Fibroblast of the aortic adventitia (primary cell): ENCODE results near the gene ATRIP. TPM values are rescaled to one million over a fixed set of nuclear protein-coding genes. Genes with fewer than 3 reads are reported as not detected.

Experiments
- DNase-seq: peaks from one replicate; pipeline ENCODE4 v3.0.0-alpha.2; 2010; ENCODE audit warnings: low read depth
- H3K4me3 ChIP-seq: 2 replicates; pipeline ENCODE4 v1.5.1; 2011; ENCODE audit warnings: low read depth, mild to moderate bottlenecking, control low read depth, low read length, moderate library complexity
- total RNA-seq: library from RNA; depleted of rRNA; stranded (reverse); fragments of >200 nt; gene quantifications from 2 replicates; pipeline ENCODE4 v1.2.3, GENCODE V29; 2012; ENCODE audit warnings: low replicate concordance
- TF ChIP-seq, protein P1 (sequence below): IDR thresholded peaks from 2 replicates; pipeline ENCODE4 v1.5.1; 2011; ENCODE audit warnings: mild to moderate bottlenecking, low read length, control low read depth, inconsistent platforms; ENCODE audit not compliant: insufficient read depth

Gene ATRIP
- total RNA-seq, 1 donor, result 14.5 TPM

DNA sequence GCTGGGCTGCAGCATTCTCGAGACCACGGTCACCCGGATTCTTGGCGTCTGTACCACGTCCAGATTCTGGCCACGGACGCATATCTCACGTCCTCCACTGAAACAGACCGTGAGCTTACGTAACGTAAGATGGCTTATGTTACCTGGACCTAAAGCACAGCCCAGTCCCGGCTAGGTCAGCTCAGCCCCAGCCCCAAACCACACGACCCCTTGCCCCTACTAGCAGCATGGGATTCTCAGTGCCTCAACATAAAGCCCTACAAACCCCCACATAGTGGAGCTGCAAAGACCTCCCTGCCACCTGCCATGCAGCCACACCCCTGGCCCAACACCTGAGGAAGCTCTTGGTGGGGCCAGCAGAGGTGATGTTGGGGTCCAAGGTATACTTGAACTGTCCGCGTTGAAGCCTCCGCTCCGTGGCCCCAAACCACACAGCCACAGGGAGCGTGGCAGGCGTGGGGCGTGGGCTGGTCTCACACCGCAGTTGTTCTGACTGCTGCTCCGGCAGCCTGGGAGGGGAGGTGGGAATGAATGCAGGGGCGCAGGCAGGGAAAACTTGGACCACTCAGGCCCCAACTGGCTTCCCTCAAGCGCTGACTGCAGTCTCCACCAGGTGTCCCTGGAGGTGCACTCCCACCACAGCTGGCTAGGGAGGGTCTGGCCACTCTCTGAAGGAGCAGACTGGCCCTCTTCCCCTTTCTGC, 31.1 kb upstream of the ATRIP start:
- H3K4me3 ChIP-seq, result no peak overlapping the region
- TF ChIP-seq, protein P1, sequence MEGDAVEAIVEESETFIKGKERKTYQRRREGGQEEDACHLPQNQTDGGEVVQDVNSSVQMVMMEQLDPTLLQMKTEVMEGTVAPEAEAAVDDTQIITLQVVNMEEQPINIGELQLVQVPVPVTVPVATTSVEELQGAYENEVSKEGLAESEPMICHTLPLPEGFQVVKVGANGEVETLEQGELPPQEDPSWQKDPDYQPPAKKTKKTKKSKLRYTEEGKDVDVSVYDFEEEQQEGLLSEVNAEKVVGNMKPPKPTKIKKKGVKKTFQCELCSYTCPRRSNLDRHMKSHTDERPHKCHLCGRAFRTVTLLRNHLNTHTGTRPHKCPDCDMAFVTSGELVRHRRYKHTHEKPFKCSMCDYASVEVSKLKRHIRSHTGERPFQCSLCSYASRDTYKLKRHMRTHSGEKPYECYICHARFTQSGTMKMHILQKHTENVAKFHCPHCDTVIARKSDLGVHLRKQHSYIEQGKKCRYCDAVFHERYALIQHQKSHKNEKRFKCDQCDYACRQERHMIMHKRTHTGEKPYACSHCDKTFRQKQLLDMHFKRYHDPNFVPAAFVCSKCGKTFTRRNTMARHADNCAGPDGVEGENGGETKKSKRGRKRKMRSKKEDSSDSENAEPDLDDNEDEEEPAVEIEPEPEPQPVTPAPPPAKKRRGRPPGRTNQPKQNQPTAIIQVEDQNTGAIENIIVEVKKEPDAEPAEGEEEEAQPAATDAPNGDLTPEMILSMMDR, result no peak
- no peak for DNase-seq

DNA sequence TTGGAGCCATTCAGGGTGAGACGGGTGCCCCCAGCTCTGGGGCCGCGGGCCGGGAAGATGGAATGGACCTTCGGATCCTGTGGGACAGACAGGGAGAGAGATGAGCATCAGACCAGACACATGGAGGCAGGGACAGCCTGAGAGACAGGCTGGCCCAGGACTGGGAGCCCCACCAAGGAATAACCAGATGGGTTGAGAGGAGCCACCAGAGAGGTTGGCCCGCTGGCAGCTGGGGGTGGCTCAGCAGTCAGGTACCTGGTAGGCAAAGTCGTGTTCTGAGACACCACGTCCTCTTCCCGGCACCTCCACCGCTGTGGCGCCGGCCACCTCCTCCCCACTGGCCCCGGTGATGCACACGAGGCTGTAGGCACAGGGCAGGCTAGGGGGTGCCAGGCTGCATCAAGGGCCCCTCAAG, 30.4 kb upstream of the ATRIP start:
- TF ChIP-seq, protein P1, result no peak
- DNase-seq, result no peak
- no peak overlapping the region for H3K4me3 ChIP-seq

DNA sequence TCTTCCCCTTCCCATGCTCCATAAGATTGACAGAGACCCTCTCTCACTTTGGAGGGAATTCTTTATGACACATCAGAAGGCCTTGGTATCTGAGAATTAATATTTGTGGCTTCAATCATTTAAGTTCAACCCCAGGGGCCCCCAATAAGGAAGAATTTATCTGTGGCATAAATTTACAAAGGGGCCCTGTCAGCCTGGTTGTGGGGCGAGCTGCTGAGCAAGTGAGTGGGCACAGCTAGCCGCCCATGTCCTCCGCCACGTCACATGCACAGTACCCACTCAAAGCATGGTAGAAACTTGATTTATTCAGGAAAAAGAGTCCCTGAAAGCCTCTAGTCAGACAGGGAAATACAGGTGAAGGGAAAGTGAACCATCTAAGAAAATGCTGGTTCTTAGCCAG, 30.0 kb upstream of the ATRIP start:
- TF ChIP-seq, protein P1, result no peak
- DNase-seq, result no peak

DNA sequence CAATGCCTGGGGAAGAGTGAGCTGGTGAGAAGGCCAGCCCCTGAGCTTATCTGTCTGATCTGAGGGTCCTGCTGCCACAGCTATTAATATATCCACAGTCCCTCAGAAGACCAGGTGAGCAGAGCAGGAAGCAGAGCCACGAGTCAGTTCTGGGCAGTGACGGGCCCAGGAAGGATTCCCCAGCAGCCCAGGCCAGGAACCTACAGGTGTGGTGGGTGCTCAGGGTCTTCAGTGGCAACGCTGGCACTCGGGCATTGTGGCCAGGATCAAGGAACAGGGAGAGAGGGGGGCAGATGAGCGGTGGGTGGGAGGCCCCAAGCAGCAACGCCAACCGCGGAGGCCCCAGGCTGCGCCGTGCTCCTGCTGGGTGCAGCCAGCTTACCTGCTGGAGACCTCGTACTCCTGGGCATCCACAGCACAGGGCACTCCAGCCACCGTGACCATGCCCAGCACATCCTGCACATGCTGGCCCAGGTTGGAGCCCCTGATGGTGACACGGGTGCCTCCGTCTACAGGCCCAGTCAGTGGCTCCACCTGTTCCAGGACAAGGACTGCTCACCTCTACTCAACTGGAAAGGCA, 28.9 kb upstream of the ATRIP start:
- TF ChIP-seq, protein P1, result no peak
- no peak overlapping the region for H3K4me3 ChIP-seq
- no peak for DNase-seq

More for the DNA sequence above, 30.0 kb upstream of the ATRIP start:
- H3K4me3 ChIP-seq, result no peak overlapping the region

DNA sequence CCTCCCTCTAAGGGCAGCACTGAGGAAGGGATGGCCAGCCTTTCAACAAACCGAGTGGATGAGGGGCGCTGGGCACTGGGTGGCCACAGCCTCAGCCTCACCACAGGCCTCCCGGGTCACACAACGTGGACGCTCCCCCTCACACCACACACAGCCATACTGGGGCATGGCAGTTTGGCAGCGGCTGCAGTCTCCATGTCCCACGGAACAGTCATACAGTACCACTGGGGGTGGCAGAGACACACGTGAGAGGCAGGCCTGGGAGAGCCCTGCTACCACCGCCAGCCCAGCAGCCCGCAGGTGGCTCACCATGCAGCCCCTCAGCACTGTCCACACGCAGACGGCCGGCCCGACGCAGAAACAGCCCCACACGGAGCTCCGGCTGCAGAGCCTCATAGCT, 28.4 kb upstream of the ATRIP start:
- TF ChIP-seq, protein P1, result no peak
- DNase-seq, result no peak
- H3K4me3 ChIP-seq, result no peak overlapping the region

DNA sequence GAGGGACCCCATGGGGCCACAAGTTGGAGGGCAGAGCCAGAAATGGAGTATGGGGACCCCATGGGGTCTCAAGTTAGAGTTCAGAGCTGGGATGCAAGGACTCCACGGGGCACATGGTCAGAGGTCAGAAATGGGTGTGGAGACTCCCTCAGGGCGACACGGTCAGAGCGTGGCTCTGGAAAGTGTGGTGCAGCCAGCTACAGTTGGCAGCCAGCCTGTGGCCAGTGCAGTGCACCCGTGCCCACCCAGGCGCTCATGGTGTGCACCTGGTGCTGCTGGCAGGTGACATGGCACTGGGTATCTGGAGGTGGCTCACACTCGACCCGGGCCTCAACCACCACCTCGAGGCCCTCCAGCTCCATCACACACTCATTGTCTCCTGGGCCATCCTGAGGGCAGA, 27.9 kb upstream of the ATRIP start:
- no peak for DNase-seq
- TF ChIP-seq, protein P1, result no peak
- H3K4me3 ChIP-seq, result no peak overlapping the region
